ENCODE data around the gene RFT1. TPM values are rescaled to one million over a fixed set of nuclear protein-coding genes. Genes with fewer than 3 reads are reported as not detected.

RFT1 gene
- total and polyA plus RNA-seq, 4 donors: 10.8 to 23.1 (median 21.6) TPM

DNA sequence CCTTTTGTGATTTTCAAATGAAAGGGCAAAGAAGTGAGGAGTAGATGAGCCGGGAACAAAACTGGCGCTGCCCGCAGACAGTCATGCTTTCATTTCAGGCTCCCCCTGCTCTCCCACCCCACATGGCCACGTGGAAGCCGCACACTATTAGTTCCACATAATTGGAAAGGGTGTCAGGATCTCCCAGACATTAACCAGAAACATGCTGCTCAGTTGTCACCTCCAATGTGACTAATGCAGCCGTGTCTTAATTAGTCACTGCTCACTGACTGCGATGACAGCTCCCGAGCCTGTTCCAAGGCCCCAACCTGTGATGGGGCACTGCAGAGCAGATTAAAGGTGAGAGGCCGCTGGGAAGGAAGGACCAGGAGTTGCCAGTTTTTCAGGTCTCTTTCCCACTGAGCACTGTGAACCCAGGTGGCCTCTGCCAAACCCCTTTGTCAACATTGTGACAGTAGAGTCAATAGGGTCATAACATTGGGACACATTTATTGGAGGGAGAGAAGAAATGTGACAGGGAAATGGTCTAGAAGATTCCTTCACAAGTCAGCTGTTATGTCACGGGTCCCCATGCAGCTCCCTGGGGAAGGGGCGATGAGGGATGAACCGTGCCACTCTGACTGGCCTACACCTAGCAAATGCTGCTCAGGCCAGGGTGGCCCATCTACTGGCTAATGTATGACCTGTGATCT, 45.8 kb downstream of the RFT1 start:
- Histone ChIP-seq H3K4me3 (no peak overlapping the region), H3K4me1 (ENCODE audit: control insufficient read depth in 5 of 5, insufficient read depth in 5 of 5, low read length in 5 of 5) (peaks cover 0 to 13% (median 5%) of the 10 kb centered on the region in 5 donors), H3K27ac (ENCODE audit: low read depth in 1 of 2, low read length in 1 of 2) (peak overlapping the region in 1 of 2 donors; percentile 90), H3K27me3 (ENCODE audit: control insufficient read depth in 3 of 3, insufficient read depth in 3 of 3, low read length in 2 of 3) (no peaks in the 10 kb centered on the region), H3K9ac (ENCODE audit: insufficient read depth in 1 of 2, low read length in 2 of 2) (no peak overlapping the region), H3K36me3 (ENCODE audit: control insufficient read depth in 4 of 4, insufficient read depth in 4 of 4, low read length in 4 of 4) (peaks cover 0 to 6% (median 1%) of the 10 kb centered on the region in 4 donors), H3K9me3 (ENCODE audit: control insufficient read depth in 4 of 4, insufficient read depth in 3 of 4, low read length in 3 of 4) (no peaks in the 10 kb centered on the region)
- ATAC-seq (ENCODE audit: insufficient read depth, low FRiP score): no peak
- TF ChIP-seq, protein P1, sequence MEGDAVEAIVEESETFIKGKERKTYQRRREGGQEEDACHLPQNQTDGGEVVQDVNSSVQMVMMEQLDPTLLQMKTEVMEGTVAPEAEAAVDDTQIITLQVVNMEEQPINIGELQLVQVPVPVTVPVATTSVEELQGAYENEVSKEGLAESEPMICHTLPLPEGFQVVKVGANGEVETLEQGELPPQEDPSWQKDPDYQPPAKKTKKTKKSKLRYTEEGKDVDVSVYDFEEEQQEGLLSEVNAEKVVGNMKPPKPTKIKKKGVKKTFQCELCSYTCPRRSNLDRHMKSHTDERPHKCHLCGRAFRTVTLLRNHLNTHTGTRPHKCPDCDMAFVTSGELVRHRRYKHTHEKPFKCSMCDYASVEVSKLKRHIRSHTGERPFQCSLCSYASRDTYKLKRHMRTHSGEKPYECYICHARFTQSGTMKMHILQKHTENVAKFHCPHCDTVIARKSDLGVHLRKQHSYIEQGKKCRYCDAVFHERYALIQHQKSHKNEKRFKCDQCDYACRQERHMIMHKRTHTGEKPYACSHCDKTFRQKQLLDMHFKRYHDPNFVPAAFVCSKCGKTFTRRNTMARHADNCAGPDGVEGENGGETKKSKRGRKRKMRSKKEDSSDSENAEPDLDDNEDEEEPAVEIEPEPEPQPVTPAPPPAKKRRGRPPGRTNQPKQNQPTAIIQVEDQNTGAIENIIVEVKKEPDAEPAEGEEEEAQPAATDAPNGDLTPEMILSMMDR (IDR thresholded peaks at IDR 0.05; ENCODE audit: control extremely low read depth, extremely low read depth): no peak
- WGBS, 2 donors: 85 to 88% methylated on average over 12 of the region's 12 CpGs
- no peak for DNase-seq

GRCh38 chr3:53083949-53084309, 46.3 kb downstream of the RFT1 start:
- H3K4me1 ChIP-seq (ENCODE audit: control insufficient read depth in 5 of 5, insufficient read depth in 5 of 5, low read length in 5 of 5): peaks cover 0 to 13% (median 5%) of the 10 kb centered on the region in 5 donors
- H3K9me3 ChIP-seq (ENCODE audit: control insufficient read depth in 4 of 4, insufficient read depth in 3 of 4, low read length in 3 of 4): no peaks in the 10 kb centered on the region
- DNase-seq (no peak), ATAC-seq (ENCODE audit: insufficient read depth, low FRiP score) (no peak)
- H3K9ac ChIP-seq (ENCODE audit: insufficient read depth in 1 of 2, low read length in 2 of 2): no peak overlapping the region
- no peak overlapping the region for H3K4me3 ChIP-seq
- H3K36me3 ChIP-seq (ENCODE audit: control insufficient read depth in 4 of 4, insufficient read depth in 4 of 4, low read length in 4 of 4): peaks cover 0 to 3% (median 0%) of the 10 kb centered on the region in 4 donors
- H3K27ac ChIP-seq (ENCODE audit: low read depth in 1 of 2, low read length in 1 of 2): peak overlapping the region in 1 of 2 donors; percentile 90
- WGBS, 2 donors: 79 to 89% methylated on average over 3 of the region's 3 CpGs
- TF ChIP-seq, protein P1 (IDR thresholded peaks at IDR 0.05; ENCODE audit: control extremely low read depth, extremely low read depth): no peak
- H3K27me3 ChIP-seq (ENCODE audit: control insufficient read depth in 3 of 3, insufficient read depth in 3 of 3, low read length in 2 of 3): no peaks in the 10 kb centered on the region

DNA sequence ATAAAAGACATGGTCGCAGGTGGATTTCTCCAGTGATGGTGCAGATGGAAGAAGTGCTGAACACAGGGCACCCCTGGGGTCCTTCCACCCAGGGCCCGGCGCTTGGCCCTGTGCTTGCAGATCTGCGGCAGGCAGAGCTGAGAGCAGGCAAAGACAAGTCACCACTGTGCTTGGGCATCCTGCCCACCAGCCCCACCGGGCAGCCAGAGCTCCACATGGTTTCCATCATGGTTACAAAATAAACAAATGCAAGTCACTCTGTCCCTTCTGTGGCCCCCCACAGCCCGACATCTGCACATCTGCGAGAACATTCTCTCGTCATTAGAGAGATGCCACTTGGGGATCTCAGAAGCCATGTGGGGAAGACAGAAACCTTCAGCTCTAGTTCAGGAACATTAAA, 46.7 kb downstream of the RFT1 start:
- no peaks in the 10 kb centered on the region for H3K9me3 ChIP-seq (ENCODE audit: control insufficient read depth in 4 of 4, insufficient read depth in 3 of 4, low read length in 3 of 4)
- H3K4me3 ChIP-seq: no peak overlapping the region
- 71 to 75% methylated on average over 8 of the region's 8 CpGs for WGBS, 2 donors
- H3K4me1 ChIP-seq (ENCODE audit: control insufficient read depth in 5 of 5, insufficient read depth in 5 of 5, low read length in 5 of 5): peaks cover 0 to 13% (median 5%) of the 10 kb centered on the region in 5 donors
- H3K27me3 ChIP-seq (ENCODE audit: control insufficient read depth in 3 of 3, insufficient read depth in 3 of 3, low read length in 2 of 3): no peaks in the 10 kb centered on the region
- H3K36me3 ChIP-seq (ENCODE audit: control insufficient read depth in 4 of 4, insufficient read depth in 4 of 4, low read length in 4 of 4): peaks cover 0 to 3% (median 0%) of the 10 kb centered on the region in 4 donors
- H3K9ac ChIP-seq (ENCODE audit: insufficient read depth in 1 of 2, low read length in 2 of 2): no peak overlapping the region
- TF ChIP-seq, protein P1 (IDR thresholded peaks at IDR 0.05; ENCODE audit: control extremely low read depth, extremely low read depth): no peak
- DNase-seq (peak; percentile 59 to 76 (median 74)), ATAC-seq (ENCODE audit: insufficient read depth, low FRiP score) (no peak)
- peak overlapping the region in 1 of 2 donors; percentile 90 for H3K27ac ChIP-seq (ENCODE audit: low read depth in 1 of 2, low read length in 1 of 2)

Data from lung (tissue), 12 donors.